T-helper 2 cell treated with Interferon-gamma antibody and Interleukin-4, amounts not matched to agents 5 μg/mL and 100 μg/mL, for 36 hours (primary cell): ENCODE data around the gene RUSF1.

Source experiments
- DNase-seq: peaks from one replicate; pipeline ENCODE4 v3.0.0; 2021; ENCODE audit warnings: low spot score
- H3K27ac Mint-ChIP-seq: one replicate; pipeline ENCODE4 v1.8.0; 2021; ENCODE audit warnings: mild to moderate bottlenecking, mixed read lengths
- H3K27me3 Mint-ChIP-seq: one replicate; pipeline ENCODE4 v1.8.0; 2021; ENCODE audit warnings: low read depth, mixed read lengths
- H3K36me3 Mint-ChIP-seq: one replicate; pipeline ENCODE4 v1.8.0; 2021; ENCODE audit warnings: low read depth, mixed read lengths
- H3K4me1 Mint-ChIP-seq: one replicate; pipeline ENCODE4 v1.8.0; 2021; ENCODE audit warnings: low read depth, mixed read lengths
- H3K4me3 Mint-ChIP-seq: one replicate; pipeline ENCODE4 v1.8.0; 2022; ENCODE audit warnings: mild to moderate bottlenecking, moderate library complexity, mixed read lengths
- H3K9me3 Mint-ChIP-seq: one replicate; pipeline ENCODE4 v1.8.0; 2021; ENCODE audit warnings: mixed read lengths

Gene RUSF1

GRCh38 chr16:31464348-31464769 is 43.8 kb downstream of the RUSF1 start:
- peaks cover 24% of the 10 kb centered on the region for H3K4me1 Mint-ChIP-seq
- no peak for DNase-seq
- H3K27me3 Mint-ChIP-seq, result no peaks in the 10 kb centered on the region
- H3K36me3 Mint-ChIP-seq, result peaks cover 26% of the 10 kb centered on the region
- no peak overlapping the region for H3K27ac Mint-ChIP-seq
- no peaks in the 10 kb centered on the region for H3K9me3 Mint-ChIP-seq
- H3K4me3 Mint-ChIP-seq, result no peak overlapping the region

GRCh38 chr16:31461921-31462804 is 46.0 kb downstream of the RUSF1 start:
- no peaks in the 10 kb centered on the region for H3K27me3 Mint-ChIP-seq
- peaks cover 23% of the 10 kb centered on the region for H3K4me1 Mint-ChIP-seq
- DNase-seq, result no peak
- H3K36me3 Mint-ChIP-seq, result peaks cover 29% of the 10 kb centered on the region
- H3K27ac Mint-ChIP-seq, result no peak overlapping the region
- H3K9me3 Mint-ChIP-seq, result no peaks in the 10 kb centered on the region
- H3K4me3 Mint-ChIP-seq, result no peak overlapping the region

- Mint-ChIP-seq H3K4me3 (peak overlapping the region; percentile 36), H3K9me3 (no peaks in the 10 kb centered on the region), H3K27ac (peak overlapping the region; percentile 92), H3K27me3 (no peaks in the 10 kb centered on the region), H3K36me3 (peaks cover 29% of the 10 kb centered on the region), H3K4me1 (peaks cover 24% of the 10 kb centered on the region)
- DNase-seq, result no peak
Measured at GRCh38 chr16:31461201-31461920, 46.8 kb downstream of the RUSF1 start.

- Mint-ChIP-seq H3K27me3 (no peaks in the 10 kb centered on the region), H3K4me1 (peaks cover 29% of the 10 kb centered on the region), H3K36me3 (peaks cover 35% of the 10 kb centered on the region), H3K27ac (peak overlapping the region; percentile 92), H3K4me3 (peak overlapping the region; percentile 95), H3K9me3 (no peaks in the 10 kb centered on the region)
- DNase-seq, result no peak
Measured at GRCh38 chr16:31460582-31461002, 47.6 kb downstream of the RUSF1 start.

- H3K27ac Mint-ChIP-seq, result peak overlapping the region; percentile 96
- no peaks in the 10 kb centered on the region for H3K9me3 Mint-ChIP-seq
- H3K4me3 Mint-ChIP-seq, result peak overlapping the region; percentile 95
- H3K27me3 Mint-ChIP-seq, result no peaks in the 10 kb centered on the region
- peak; percentile 100 for DNase-seq
- peaks cover 36% of the 10 kb centered on the region for H3K4me1 Mint-ChIP-seq
- H3K36me3 Mint-ChIP-seq, result peaks cover 33% of the 10 kb centered on the region
Measured at GRCh38 chr16:31459687-31460581, 48.3 kb downstream of the RUSF1 start.

- peaks cover 32% of the 10 kb centered on the region for H3K36me3 Mint-ChIP-seq
- no peaks in the 10 kb centered on the region for H3K9me3 Mint-ChIP-seq
- H3K27me3 Mint-ChIP-seq, result no peaks in the 10 kb centered on the region
- H3K4me1 Mint-ChIP-seq, result peaks cover 37% of the 10 kb centered on the region
- peak; percentile 96 for DNase-seq
- H3K4me3 Mint-ChIP-seq, result peak within 1 kb of the TSS; percentile 95
- H3K27ac Mint-ChIP-seq, result peak within 1 kb of the TSS; percentile 96
Measured at GRCh38 chr16:31458844-31459686, 49.1 kb downstream of the RUSF1 start, which contains the start of gene ARMC5. Gene ARMC5 (plus strand): TSS chr16:31459501. CDS start chr16:31459525, 24 bp downstream.

GRCh38 chr16:31458073-31458843 is 49.9 kb downstream of the RUSF1 start:
- Mint-ChIP-seq H3K36me3 (peaks cover 30% of the 10 kb centered on the region), H3K27me3 (no peaks in the 10 kb centered on the region), H3K4me1 (peaks cover 42% of the 10 kb centered on the region), H3K27ac (peak overlapping the region; percentile 96), H3K9me3 (no peaks in the 10 kb centered on the region), H3K4me3 (peak overlapping the region; percentile 88)
- peak; percentile 54 for DNase-seq

GRCh38 chr16:31456988-31457360 is 51.2 kb downstream of the RUSF1 start:
- Mint-ChIP-seq H3K4me3 (peak overlapping the region; percentile 88), H3K27ac (no peak overlapping the region), H3K9me3 (no peaks in the 10 kb centered on the region), H3K36me3 (peaks cover 24% of the 10 kb centered on the region), H3K27me3 (no peaks in the 10 kb centered on the region), H3K4me1 (peaks cover 42% of the 10 kb centered on the region)
- no peak for DNase-seq

GRCh38 chr16:31455601-31456314 is 52.4 kb downstream of the RUSF1 start:
- Mint-ChIP-seq H3K36me3 (peaks cover 26% of the 10 kb centered on the region), H3K27me3 (no peaks in the 10 kb centered on the region), H3K4me1 (peaks cover 46% of the 10 kb centered on the region), H3K9me3 (no peaks in the 10 kb centered on the region), H3K4me3 (peak overlapping the region; percentile 62), H3K27ac (peak overlapping the region; percentile 32)
- no peak for DNase-seq

GRCh38 chr16:31453255-31454204 is 54.7 kb downstream of the RUSF1 start:
- Mint-ChIP-seq H3K4me1 (peaks cover 38% of the 10 kb centered on the region), H3K27me3 (no peaks in the 10 kb centered on the region), H3K27ac (peak overlapping the region; percentile 49), H3K4me3 (no peak overlapping the region), H3K36me3 (peaks cover 26% of the 10 kb centered on the region), H3K9me3 (no peaks in the 10 kb centered on the region)
- DNase-seq, result no peak

- H3K36me3 Mint-ChIP-seq, result peaks cover 20% of the 10 kb centered on the region
- peaks cover 32% of the 10 kb centered on the region for H3K4me1 Mint-ChIP-seq
- no peak for DNase-seq
- H3K9me3 Mint-ChIP-seq, result no peaks in the 10 kb centered on the region
- no peaks in the 10 kb centered on the region for H3K27me3 Mint-ChIP-seq
- no peak overlapping the region for H3K4me3 Mint-ChIP-seq
- no peak overlapping the region for H3K27ac Mint-ChIP-seq
Measured at GRCh38 chr16:31452631-31453106, 55.5 kb downstream of the RUSF1 start.
